HG02973 (cell line): ENCODE measurements around the gene OR10G7.
"Not testable (repeated sequence)": the region's sequence is repeated elsewhere in the genome, so short reads cannot be mapped to it uniquely, and the experiment has no call there.

Experiments used
- ATAC-seq: cut with Tn5 transposase; IDR thresholded peaks from one replicate; pipeline ENCODE4 v1.9.1; 2021; ENCODE audit warnings: moderate library complexity; ENCODE audit not compliant: unreplicated experiment

The OR10G7 gene

GRCh38 chr11:124043420-124043819, 2.3 kb upstream of the OR10G7 start:
- no peak for ATAC-seq

- ATAC-seq: no peak
Observed at GRCh38 chr11:124039557-124039956, 1.6 kb downstream of the OR10G7 start.

GRCh38 chr11:124036666-124037065, 4.5 kb downstream of the OR10G7 start:
- ATAC-seq: no peak

GRCh38 chr11:124026498-124026897, 14.6 kb downstream of the OR10G7 start, which contains the start of gene OR10G8:
Gene OR10G8, plus strand, starts transcription at chr11:124026798. Its CDS starts 2,825 bp downstream, at chr11:124029623.
- ATAC-seq: no peak

- not testable (repeated sequence) for ATAC-seq
Observed at GRCh38 chr11:124015837-124016236, 25.3 kb downstream of the OR10G7 start.

- no peak for ATAC-seq
Observed at GRCh38 chr11:124012697-124013096, 28.4 kb downstream of the OR10G7 start, which contains the start of gene OR10G4. Gene OR10G4, plus strand, starts transcription at chr11:124012997. Its CDS starts 2,578 bp downstream, at chr11:124015575.

GRCh38 chr11:123995119-123995518, 46.0 kb downstream of the OR10G7 start, which contains the start of gene OR10G6:
Gene OR10G6, minus strand, starts transcription at chr11:123995161. Its CDS starts 0 bp downstream, at chr11:123995161.
- no peak for ATAC-seq
